ENCODE results near the gene GRK7. TPM values are rescaled to one million over a fixed set of nuclear protein-coding genes. Genes with fewer than 3 reads are reported as not detected.
A peak's percentile ranks its signal among the peaks of the same experiment; 100 is the strongest.

The GRK7 gene
- total and polyA plus RNA-seq, 9 of the 15 experiments (the other 6 are each of a cell fraction or from before 2014, with no cell fraction given) = 0.01 to 0.08 (median 0.04) TPM; not detected in 3

DNA sequence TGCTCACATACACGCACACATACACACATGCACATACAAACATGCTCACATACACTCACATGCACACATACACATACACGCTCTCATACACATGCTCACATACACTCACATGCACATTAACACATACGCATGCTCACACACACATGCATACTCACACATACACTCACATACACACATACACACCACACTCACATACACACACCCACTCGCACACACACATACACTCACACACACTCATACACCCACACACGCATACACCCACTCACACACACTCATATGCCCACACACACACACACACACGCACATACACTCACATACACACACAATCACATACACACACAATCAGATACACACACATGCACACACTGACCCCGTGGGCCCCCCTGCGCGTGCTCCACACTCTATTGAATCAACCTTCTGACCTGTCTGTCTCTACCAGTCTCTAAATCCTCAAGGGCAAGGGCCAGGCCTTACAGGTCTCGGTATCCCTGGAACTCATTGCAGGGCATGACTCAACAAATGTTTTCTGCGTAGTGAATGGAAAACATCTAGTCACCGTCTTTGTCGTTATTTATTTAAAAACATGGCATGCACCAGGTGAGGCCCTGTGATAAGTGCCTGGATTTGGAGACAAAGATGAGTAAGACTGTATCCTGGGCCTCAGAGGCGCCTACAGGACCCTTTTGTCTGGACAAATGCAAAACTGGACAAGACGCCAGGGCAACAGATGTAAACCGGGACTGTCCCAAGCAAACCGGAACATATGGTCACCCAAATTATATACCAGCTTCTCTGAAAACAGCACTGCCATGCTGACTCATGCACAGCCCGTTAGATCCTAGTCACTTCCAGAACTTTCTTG lies 41.8 kb downstream of the GRK7 start (continued):
- TF ChIP-seq ZNF197 (CRISPR knock-in tag; IDR thresholded peaks at IDR 0.05; ENCODE audit: low read depth) (no peak), MECOM (CRISPR knock-in tag; IDR thresholded peaks at IDR 0.05) (peak; percentile 79), BACH1 (tag; IDR thresholded peaks at IDR 0.05) (peak; percentile 87), KLF10 (CRISPR knock-in tag; IDR thresholded peaks at IDR 0.05) (no peak), ZNF239 (CRISPR knock-in tag; IDR thresholded peaks at IDR 0.05) (no peak), ILK (tag; IDR thresholded peaks at IDR 0.05; ENCODE audit: borderline replicate concordance, low read depth) (no peak), U2AF2 (optimal IDR thresholded peaks at IDR 0.05; ENCODE audit: low read depth, low read length) (no peak), POLR3A (IDR thresholded peaks at IDR 0.05; ENCODE audit: borderline replicate concordance, extremely low read depth, insufficient read depth, insufficient read length) (no peak), TCF3 (CRISPR knock-in tag; IDR thresholded peaks at IDR 0.05) (peak; percentile 99), POLR2AphosphoS5 (IDR thresholded peaks at IDR 0.05; ENCODE audit: control insufficient read depth, insufficient read depth, low read depth, low read length) (peak; percentile 93), RERE (CRISPR knock-in tag; IDR thresholded peaks at IDR 0.05; ENCODE audit: borderline replicate concordance) (no peak), ZNF24 (IDR thresholded peaks at IDR 0.05) (no peak), ZNF717 (CRISPR knock-in tag; IDR thresholded peaks at IDR 0.05) (no peak)

Data from K562 (cell line).